HepG2 (cell line): ENCODE data around the gene FHIT. TPM values are rescaled to one million over a fixed set of nuclear protein-coding genes. Genes with fewer than 3 reads are reported as not detected.

Experiments
- ATAC-seq: fragments of 200-7000 bp; cut with Tn5 transposase; 3 replicates; pipeline ENCODE4 v1.9.1; 2020; ENCODE audit warnings: mild to moderate bottlenecking, moderate library complexity
- BruUV-seq: library from RNA; stranded (reverse); fragments of 400-500 nt; replicated peaks from 2 replicates; lab custom pipeline; 2021; lab: Mats Ljungman, UMichigan
- CTCF ChIA-PET: fragments of 300-600 bp; formaldehyde crosslinking; extraction: SDS; loops from one replicate; lab custom pipeline; 2021; ENCODE audit warnings: low total read pairs, inconsistent platforms, low intra/inter-chr PET ratio; lab: Yijun Ruan, JAX
- POLR2A ChIA-PET: fragments of 350-600 bp; sonication (Branson Sonifier 250); formaldehyde crosslinking; loops from one replicate; lab custom pipeline; 2020; ENCODE audit warnings: antibody characterized with exemption, inconsistent platforms; lab: Yijun Ruan, JAX
- DNase-seq: peaks from one replicate; pipeline ENCODE4 v3.0.0-alpha.2; 2015; ENCODE audit warnings: low spot score
- FAIRE-seq: peaks from 3 replicates; lab custom pipeline; 2011; peaks lifted over from hg19 to GRCh38; lab: Jason Lieb, UNC
- H2AFZ ChIP-seq: one replicate; pipeline ENCODE4 v1.6.1; 2011; ENCODE audit warnings: low read length, inconsistent platforms
- H3K27ac ChIP-seq: fragments of 300-600 bp; 3 replicates; pipeline ENCODE4 v1.8.0; 2011; ENCODE audit warnings: mixed run types, mild to moderate bottlenecking, mixed read lengths, low read length, inconsistent platforms; ENCODE audit not compliant: insufficient read depth; ENCODE audit errors: extremely low read length
- H3K27me3 ChIP-seq, 2 experiments: fragments of 200-600 bp in 1 of 2; 2 replicates in 1 of 2; 3 replicates in 1 of 2; pipeline versions ENCODE4 v1.6.0 to v1.8.0; 2011; ENCODE audit warnings: low read length in 2 of 2, mild to moderate bottlenecking in 2 of 2, moderate library complexity in 2 of 2, inconsistent platforms in 1 of 2; ENCODE audit not compliant: insufficient read depth in 2 of 2, control insufficient read depth in 1 of 2
- H3K36me3 ChIP-seq, 2 experiments: fragments of 200-600 bp in 1 of 2; replicated peaks in 1 of 2; 2 replicates in 1 of 2; 3 replicates in 1 of 2; pipeline versions ENCODE4 v1.5.1 to v1.8.0; 2011; ENCODE audit warnings: low read length in 2 of 2, inconsistent platforms in 1 of 2; ENCODE audit not compliant: insufficient read depth in 2 of 2, control insufficient read depth in 1 of 2
- H3K4me1 ChIP-seq: 2 replicates; pipeline ENCODE4 v1.5.1; 2012; ENCODE audit warnings: low read length, inconsistent platforms; ENCODE audit not compliant: insufficient read depth
- H3K4me2 ChIP-seq: 2 replicates; pipeline ENCODE4 v1.6.0; 2011; ENCODE audit warnings: low read depth, low read length, inconsistent platforms
- H3K4me3 ChIP-seq, 3 experiments: fragments of 200-600 bp in 1 of 3; sonication (generic), shearing (Covaris generic) in 1 of 3; replicated peaks in 1 of 3; 2 replicates each; pipeline ENCODE4 v1.5.1; 2011 to 2016; ENCODE audit warnings: low read length in 3 of 3, inconsistent platforms in 2 of 3, low read depth in 2 of 3, mild to moderate bottlenecking in 2 of 3, control low read depth in 1 of 3, mixed read lengths in 1 of 3; ENCODE audit not compliant: insufficient read depth in 1 of 3
- H3K79me2 ChIP-seq: one replicate; pipeline ENCODE4 v1.6.1; 2011; ENCODE audit warnings: low read length, inconsistent platforms; ENCODE audit not compliant: insufficient read depth
- H3K9ac ChIP-seq: 2 replicates; pipeline ENCODE4 v1.6.0; 2011; ENCODE audit warnings: mild to moderate bottlenecking, low read depth, low read length, inconsistent platforms; ENCODE audit not compliant: insufficient read depth
- H3K9me3 ChIP-seq: 2 replicates; pipeline ENCODE4 v1.5.1; 2012; ENCODE audit warnings: mild to moderate bottlenecking, low read length
- H4K20me1 ChIP-seq: 2 replicates; pipeline ENCODE4 v1.6.0; 2011; ENCODE audit warnings: inconsistent platforms, mild to moderate bottlenecking, low read length, moderate library complexity; ENCODE audit not compliant: insufficient read depth
- GTF2F1 ChIP-seq: fragments of 150-350 bp; IDR thresholded peaks from 2 replicates; pipeline ENCODE4 v1.6.1; 2014; ENCODE audit warnings: low read length
- HMGXB4 ChIP-seq, 2 experiments: sonication (generic) in 1 of 2; formaldehyde crosslinking in 1 of 2; IDR thresholded peaks; 2 replicates each; pipeline versions ENCODE4 v1.4.0 to v1.6.1; 2018 to 2020; ENCODE audit warnings: missing genetic modification reagents in 2 of 2, borderline replicate concordance in 1 of 2, low read depth in 1 of 2, mild to moderate bottlenecking in 1 of 2, missing biosample characterization in 1 of 2
- HNRNPK ChIP-seq: fragments of 200-400 bp; formaldehyde crosslinking; IDR thresholded peaks from 2 replicates; pipeline ENCODE4 v1.6.1; 2018; ENCODE audit warnings: low read length, low read depth, moderate library complexity, mild to moderate bottlenecking; ENCODE audit not compliant: poor library complexity, severe bottlenecking
- MED1 ChIP-seq: sonication (generic); formaldehyde crosslinking; IDR thresholded peaks from 2 replicates; pipeline ENCODE4 v1.4.0; 2020; ENCODE audit warnings: missing genetic modification reagents
- PTBP1 ChIP-seq: fragments of 200-400 bp; formaldehyde crosslinking; IDR thresholded peaks from 2 replicates; pipeline ENCODE4 v1.6.1; 2018; ENCODE audit warnings: low read length, low read depth; ENCODE audit not compliant: poor library complexity, severe bottlenecking
- RAD51 ChIP-seq: fragments of 450-650 bp; IDR thresholded peaks from 2 replicates; pipeline ENCODE4 v1.6.1; 2016; ENCODE audit warnings: borderline replicate concordance
- REXO4 ChIP-seq: sonication (generic); formaldehyde crosslinking; IDR thresholded peaks from 2 replicates; pipeline ENCODE4 v1.8.0; 2022; ENCODE audit warnings: missing genetic modification reagents, mild to moderate bottlenecking, borderline replicate concordance
- RFX5 ChIP-seq: IDR thresholded peaks from 2 replicates; pipeline ENCODE4 v1.6.1; 2011; ENCODE audit warnings: low read depth, low read length, improper control_type of control experiment
- YEATS2 ChIP-seq: sonication (generic); formaldehyde crosslinking; IDR thresholded peaks from 2 replicates; pipeline ENCODE4 v1.4.0; 2020; ENCODE audit warnings: missing genetic modification reagents, borderline replicate concordance
- ZBTB8A ChIP-seq: sonication (generic); formaldehyde crosslinking; IDR thresholded peaks from 2 replicates; pipeline ENCODE4 v1.4.0; 2020; ENCODE audit warnings: mild to moderate bottlenecking, low read depth, missing genetic modification reagents, borderline replicate concordance
- ZMYM4 ChIP-seq: sonication (generic); formaldehyde crosslinking; IDR thresholded peaks from 2 replicates; pipeline ENCODE4 v1.8.1; 2023; ENCODE audit warnings: mild to moderate bottlenecking, missing genetic modification reagents
- ZNF275 ChIP-seq: sonication (generic); formaldehyde crosslinking; IDR thresholded peaks from 2 replicates; pipeline ENCODE4 v1.8.0; 2022; ENCODE audit warnings: missing genetic modification reagents, mild to moderate bottlenecking, inconsistent platforms, borderline replicate concordance
- ZNF33A ChIP-seq: sonication (generic); formaldehyde crosslinking; IDR thresholded peaks from 2 replicates; pipeline ENCODE4 v1.5.1; 2020; ENCODE audit warnings: missing genetic modification reagents, mild to moderate bottlenecking, moderate library complexity, borderline replicate concordance
- ZNF34 ChIP-seq: sonication (generic); formaldehyde crosslinking; IDR thresholded peaks from 2 replicates; pipeline ENCODE4 v1.4.0; 2020; ENCODE audit warnings: mild to moderate bottlenecking, missing genetic modification reagents, borderline replicate concordance
- ZNF460 ChIP-seq: sonication (generic); formaldehyde crosslinking; IDR thresholded peaks from 2 replicates; pipeline ENCODE4 v1.5.1; 2020; ENCODE audit warnings: missing genetic modification reagents, mild to moderate bottlenecking, borderline replicate concordance
- WGBS: methylation state at CpG from one replicate; pipeline ENCODE4 v1.1.6; 2017; ENCODE audit warnings: low lambda C conversion rate; 5-methylcytosine and 5-hydroxymethylcytosine counted together
- in situ Hi-C: cut with HindIII; loops from 2 replicates; pipeline ENCODE4 v1.10.0; 2017; ENCODE audit warnings: low pct_unique_long_range_greater_than_20kb; ENCODE audit not compliant: extremely low pct_ligation_motif_present
- intact Hi-C: fragments of 100-400 bp; cut with micrococcal nuclease; formaldehyde crosslinking; loops from one replicate; pipeline ENCODE4 v1.10.0; 2022; ENCODE audit not compliant: unreplicated experiment
- polyA plus RNA-seq, 8 experiments: library from polyadenylated mRNA; depleted of rRNA in 3 of 8; stranded (reverse) in 7 of 8; unstranded in 1 of 8; fragments of >200 nt; fragmentation: Illumina TruSeq in 4 of 8; extraction: Trizol in 4 of 8; gene quantifications; 2 replicates each; pipeline versions ENCODE4 v1.2.1 to v1.2.3, GENCODE V29; 2011 to 2016; ENCODE audit warnings: low read depth in 4 of 8, missing spikeins in 1 of 8, mixed read lengths in 1 of 8; ENCODE audit not compliant: insufficient read depth in 1 of 8
- total RNA-seq, 5 experiments: library from RNA; depleted of rRNA; stranded (reverse); fragments of >200 nt; fragmentation: Illumina TruSeq; extraction: Trizol; gene quantifications; 2 replicates each; pipeline ENCODE4 v1.2.3, GENCODE V29; 2016; ENCODE audit warnings: low read depth in 1 of 5
- TF ChIP-seq, protein P1 (sequence below): sonication (generic); formaldehyde crosslinking; IDR thresholded peaks from 2 replicates; pipeline ENCODE4 v1.4.0; 2020; ENCODE audit warnings: missing genetic modification reagents, borderline replicate concordance
- TF ChIP-seq, protein P2 (sequence below): IDR thresholded peaks from 2 replicates; pipeline ENCODE4 v1.6.1; 2016; ENCODE audit warnings: low read depth, borderline replicate concordance

FHIT gene
- total and polyA plus RNA-seq, 2 of the 13 experiments (the other 11 are each of a cell fraction or from before 2014, with no cell fraction given), result 4.0 to 4.6 TPM

DNA sequence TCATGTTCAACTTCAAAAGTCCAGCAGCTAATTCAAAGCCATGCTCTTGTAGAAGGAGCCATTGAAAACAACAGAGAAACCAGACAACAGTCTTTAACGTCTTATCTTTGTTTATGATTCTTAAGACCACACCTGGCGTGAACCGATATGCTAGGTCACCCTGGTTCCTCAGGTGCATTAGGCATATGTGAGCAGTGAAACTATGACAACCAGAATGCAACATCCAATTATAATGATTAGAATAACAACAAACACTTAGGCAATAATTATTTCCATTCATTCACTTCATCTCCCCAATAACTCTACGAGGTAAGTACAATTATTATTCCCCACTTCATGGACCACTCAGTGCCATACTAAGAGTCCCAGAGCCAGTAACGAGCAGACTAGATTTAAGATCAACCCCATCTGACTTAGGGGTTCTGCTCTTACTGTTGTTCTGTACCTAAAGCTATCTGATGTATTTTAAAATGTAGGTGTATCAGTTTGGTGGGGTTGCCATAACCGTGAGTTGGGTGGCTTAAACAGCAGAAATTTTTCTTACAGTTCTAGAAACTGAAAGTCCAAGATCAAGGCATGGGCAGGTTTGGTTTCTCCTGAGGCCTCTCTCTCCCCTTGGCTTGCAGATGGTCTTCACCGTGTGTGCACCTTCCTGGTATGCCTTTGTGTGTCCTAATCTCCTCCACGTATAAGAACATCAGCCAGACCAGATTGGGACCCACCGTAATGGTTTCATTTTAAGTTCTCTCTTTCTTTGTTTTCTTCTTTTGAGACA lies 1203.6 kb downstream of the FHIT start (continued):
- TF ChIP-seq ZNF275 (CRISPR knock-in tag), result no peak
- TF ChIP-seq, all 625 proteins: peak for 0

GRCh38 chr3:60046210-60046609 lies 1205.0 kb downstream of the FHIT start:
- no peaks in the 10 kb centered on the region; the same call in 1 of the 2 replicates for H3K9me3 ChIP-seq
- no peak overlapping the region for H3K9ac ChIP-seq
- no peaks in the 10 kb centered on the region for H3K4me1 ChIP-seq
- no peaks in the 10 kb centered on the region for H4K20me1 ChIP-seq
- H3K4me3 ChIP-seq, result no peak overlapping the region
- BruUV-seq, result no TSS peak
- H3K36me3 ChIP-seq, result no peaks in the 10 kb centered on the region
- no peak for DNase-seq
- no peak overlapping the region for H2AFZ ChIP-seq
- 17% methylated on average over 6 of the region's 6 CpGs for WGBS
- no peaks in the 10 kb centered on the region for H3K27me3 ChIP-seq
- in situ Hi-C loops (no loop called here), intact Hi-C loops (no loop called here)
- CTCF ChIA-PET, result no interaction called here
- no peak overlapping the region for H3K27ac ChIP-seq
- H3K4me2 ChIP-seq, result no peak overlapping the region
- no peak for FAIRE-seq
- H3K79me2 ChIP-seq, result no peaks in the 10 kb centered on the region
- POLR2A ChIA-PET, result no interaction called here
- no peak for ATAC-seq
- TF ChIP-seq RFX5 (no peak), ZMYM4 (CRISPR knock-in tag) (no peak), ZBTB8A (CRISPR knock-in tag) (no peak), GTF2F1 (no peak), MED1 (CRISPR knock-in tag) (no peak), YEATS2 (CRISPR knock-in tag) (no peak), ZNF34 (CRISPR knock-in tag) (no peak), HMGXB4 (CRISPR knock-in tag; IDR thresholded peaks at IDR 0.05; ENCODE audit: borderline replicate concordance in 1 of 2, low read depth in 1 of 2) (no peak), RAD51 (no peak), REXO4 (CRISPR knock-in tag) (no peak), PTBP1 (no peak), ZNF33A (no peak), HNRNPK (no peak), ZNF460 (CRISPR knock-in tag) (no peak)
- TF ChIP-seq, protein P1, sequence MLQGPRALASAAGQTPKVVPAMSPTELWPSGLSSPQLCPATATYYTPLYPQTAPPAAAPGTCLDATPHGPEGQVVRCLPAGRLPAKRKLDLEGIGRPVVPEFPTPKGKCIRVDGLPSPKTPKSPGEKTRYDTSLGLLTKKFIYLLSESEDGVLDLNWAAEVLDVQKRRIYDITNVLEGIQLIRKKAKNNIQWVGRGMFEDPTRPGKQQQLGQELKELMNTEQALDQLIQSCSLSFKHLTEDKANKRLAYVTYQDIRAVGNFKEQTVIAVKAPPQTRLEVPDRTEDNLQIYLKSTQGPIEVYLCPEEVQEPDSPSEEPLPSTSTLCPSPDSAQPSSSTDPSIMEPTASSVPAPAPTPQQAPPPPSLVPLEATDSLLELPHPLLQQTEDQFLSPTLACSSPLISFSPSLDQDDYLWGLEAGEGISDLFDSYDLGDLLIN (CRISPR knock-in tag), result no peak
- TF ChIP-seq, protein P2, sequence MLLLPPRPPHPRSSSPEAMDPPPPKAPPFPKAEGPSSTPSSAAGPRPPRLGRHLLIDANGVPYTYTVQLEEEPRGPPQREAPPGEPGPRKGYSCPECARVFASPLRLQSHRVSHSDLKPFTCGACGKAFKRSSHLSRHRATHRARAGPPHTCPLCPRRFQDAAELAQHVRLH (CRISPR knock-in tag), result no peak
